ENCODE measurements around the gene SSR1.

DNA sequence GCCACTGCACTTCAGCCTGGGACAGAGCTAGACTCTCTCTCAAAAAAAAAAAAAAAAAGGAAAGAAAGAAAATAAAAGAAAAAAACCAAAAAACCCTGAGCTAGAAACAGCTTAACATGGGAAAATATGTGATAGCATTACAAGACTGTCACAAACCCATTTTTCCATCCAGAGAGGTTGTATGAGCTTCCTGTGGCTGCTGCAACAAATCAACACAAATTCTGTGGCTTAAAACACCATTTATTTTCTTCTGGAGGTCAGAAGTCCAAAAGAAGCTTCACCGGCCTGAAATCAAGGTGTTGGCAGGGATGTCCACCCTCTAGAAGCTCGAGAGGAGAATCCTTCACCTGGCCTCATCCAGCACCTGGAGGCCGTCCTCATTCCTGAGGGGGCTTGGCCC lies 21.7 kb upstream of the SSR1 start:
- TF ChIP-seq, protein P1, sequence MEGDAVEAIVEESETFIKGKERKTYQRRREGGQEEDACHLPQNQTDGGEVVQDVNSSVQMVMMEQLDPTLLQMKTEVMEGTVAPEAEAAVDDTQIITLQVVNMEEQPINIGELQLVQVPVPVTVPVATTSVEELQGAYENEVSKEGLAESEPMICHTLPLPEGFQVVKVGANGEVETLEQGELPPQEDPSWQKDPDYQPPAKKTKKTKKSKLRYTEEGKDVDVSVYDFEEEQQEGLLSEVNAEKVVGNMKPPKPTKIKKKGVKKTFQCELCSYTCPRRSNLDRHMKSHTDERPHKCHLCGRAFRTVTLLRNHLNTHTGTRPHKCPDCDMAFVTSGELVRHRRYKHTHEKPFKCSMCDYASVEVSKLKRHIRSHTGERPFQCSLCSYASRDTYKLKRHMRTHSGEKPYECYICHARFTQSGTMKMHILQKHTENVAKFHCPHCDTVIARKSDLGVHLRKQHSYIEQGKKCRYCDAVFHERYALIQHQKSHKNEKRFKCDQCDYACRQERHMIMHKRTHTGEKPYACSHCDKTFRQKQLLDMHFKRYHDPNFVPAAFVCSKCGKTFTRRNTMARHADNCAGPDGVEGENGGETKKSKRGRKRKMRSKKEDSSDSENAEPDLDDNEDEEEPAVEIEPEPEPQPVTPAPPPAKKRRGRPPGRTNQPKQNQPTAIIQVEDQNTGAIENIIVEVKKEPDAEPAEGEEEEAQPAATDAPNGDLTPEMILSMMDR (IDR thresholded peaks at IDR 0.05) = no peak
- no peak for TF ChIP-seq EZH2 (IDR thresholded peaks at IDR 0.05)
